Activated T-cell treated with anti-CD3 and anti-CD28 coated beads, Interleukin-2, amount 50 U/mL, for 48 hours (primary cell): Measurements from ENCODE around the gene DNM1.
A peak's percentile ranks its signal among the peaks of the same experiment; 100 is the strongest.

Source experiments
- DNase-seq, 2 experiments: peaks; one replicate each; pipeline ENCODE4 v3.0.0-alpha.2; 2020

DNM1 gene

DNA sequence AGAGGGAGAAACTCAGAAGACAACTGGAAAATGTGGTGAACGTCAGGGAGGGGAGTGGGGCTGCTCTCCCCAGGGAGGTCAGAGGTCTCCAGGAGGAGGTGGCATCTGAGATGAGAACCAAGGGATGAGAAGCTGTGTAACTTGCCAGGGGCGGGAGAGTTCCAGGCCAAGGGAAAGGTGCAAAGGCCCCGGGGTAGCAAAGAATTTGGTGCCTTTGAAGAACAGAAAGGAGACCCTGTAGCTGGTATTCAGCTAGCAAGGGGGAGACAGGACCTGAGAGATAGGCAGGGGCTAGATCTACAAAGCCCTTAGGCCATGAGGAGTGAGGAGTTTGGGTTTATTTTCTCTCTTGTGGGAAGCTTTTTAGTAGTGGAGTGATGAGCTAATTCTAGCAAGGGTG is 3.3 kb downstream of the DNM1 start:
- no peak for DNase-seq

DNA sequence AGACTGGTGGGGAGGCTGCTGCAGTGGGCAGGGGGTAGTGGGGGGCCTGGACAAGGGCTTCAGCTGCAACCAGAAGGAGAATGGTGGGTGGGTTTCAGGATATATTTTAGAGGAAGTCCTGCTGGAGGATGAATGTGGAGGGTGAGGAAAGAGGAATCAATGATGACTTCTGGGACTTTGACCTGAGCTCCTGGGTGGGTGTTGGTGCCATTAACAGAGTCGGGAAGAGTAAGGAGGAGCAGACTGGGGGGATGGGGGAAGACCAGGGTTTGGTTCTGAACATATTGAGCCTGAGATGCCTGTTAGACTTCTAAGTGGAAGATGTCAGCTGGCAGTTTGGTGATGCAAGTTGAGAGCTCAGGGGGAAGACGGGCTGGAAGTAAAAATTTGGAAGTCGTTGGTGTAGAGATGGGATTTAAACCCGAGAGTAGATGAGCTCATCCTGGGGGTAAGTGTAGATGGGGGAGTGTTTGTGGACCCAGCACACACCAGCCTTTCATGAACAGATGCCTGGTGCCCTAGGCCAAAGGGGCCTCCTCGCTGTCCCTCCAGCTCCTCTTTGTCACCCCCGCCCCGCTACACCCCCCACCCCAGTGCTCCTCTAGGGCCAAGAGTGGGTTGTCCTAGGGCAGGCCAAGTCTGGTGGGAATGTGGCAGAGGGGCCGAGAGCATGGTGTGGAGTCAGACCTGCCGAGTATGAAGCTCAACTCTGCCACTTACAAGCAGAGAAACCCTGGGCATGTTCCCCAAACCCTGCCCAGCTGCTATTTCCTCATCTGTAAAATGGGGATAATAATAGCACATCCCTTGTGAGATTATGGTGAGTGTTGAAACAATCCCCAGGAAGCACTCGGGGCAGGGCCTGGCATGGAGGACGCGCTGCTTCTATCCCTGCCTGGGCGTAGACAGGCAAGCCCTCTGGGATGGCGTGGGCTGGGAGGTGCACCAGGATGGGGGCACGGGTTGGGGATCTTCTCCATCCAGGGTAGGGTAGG is 4.0 kb downstream of the DNM1 start:
- DNase-seq, result no peak

DNA sequence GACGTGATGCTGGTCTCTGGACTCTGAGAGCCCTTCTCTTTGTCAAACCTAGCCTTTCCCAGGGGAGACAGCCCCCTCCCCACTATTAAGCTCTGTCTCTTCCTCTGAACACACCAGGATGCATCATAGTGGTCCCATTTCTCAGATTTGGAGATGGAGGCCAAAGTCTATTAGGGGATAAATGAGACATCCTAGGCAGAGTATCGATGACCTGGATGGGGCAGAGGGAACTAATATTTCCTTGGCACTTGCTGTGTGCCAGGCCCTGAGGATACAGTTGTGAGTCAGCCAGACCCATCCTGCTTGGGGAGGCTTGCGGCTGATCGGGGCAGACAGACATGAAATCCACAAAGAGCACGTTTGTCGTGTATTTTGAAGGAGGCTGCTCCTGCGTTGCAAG is 5.2 kb downstream of the DNM1 start:
- DNase-seq, result no peak

DNA sequence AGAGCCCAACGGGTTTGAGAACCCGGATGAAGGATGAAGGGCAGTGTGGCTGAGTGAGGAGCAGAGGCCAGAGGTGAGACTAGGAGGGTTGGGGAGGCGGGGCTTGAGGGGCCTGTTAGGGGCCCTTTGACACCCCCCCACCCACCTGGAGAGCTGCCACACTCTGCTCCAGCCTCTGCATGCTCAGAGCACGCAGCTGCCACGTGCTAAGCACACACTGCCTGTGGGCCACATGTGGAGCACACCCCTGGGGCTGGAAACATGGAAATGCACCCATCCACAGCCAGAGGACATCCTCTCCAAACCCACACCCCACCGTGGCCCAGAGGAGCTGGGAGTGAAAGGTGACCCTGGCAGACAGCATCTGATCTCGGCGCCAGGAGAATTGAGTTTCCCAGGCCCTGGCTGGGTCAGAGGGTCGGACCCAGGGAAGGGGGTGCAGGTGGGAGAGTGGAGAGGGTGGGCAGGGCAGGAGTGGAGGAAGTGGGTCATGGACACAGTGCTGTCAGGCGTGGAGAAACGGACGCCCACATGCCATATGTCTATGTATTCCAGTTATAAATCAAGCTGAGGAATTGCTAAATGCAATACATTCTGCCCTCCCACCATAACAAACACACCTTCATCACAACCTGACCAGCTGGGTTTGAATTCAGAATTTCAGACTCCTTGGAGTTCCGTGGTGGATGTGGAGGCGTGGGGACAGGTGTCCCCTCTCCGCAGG is 5.9 kb downstream of the DNM1 start:
- no peak for DNase-seq

DNA sequence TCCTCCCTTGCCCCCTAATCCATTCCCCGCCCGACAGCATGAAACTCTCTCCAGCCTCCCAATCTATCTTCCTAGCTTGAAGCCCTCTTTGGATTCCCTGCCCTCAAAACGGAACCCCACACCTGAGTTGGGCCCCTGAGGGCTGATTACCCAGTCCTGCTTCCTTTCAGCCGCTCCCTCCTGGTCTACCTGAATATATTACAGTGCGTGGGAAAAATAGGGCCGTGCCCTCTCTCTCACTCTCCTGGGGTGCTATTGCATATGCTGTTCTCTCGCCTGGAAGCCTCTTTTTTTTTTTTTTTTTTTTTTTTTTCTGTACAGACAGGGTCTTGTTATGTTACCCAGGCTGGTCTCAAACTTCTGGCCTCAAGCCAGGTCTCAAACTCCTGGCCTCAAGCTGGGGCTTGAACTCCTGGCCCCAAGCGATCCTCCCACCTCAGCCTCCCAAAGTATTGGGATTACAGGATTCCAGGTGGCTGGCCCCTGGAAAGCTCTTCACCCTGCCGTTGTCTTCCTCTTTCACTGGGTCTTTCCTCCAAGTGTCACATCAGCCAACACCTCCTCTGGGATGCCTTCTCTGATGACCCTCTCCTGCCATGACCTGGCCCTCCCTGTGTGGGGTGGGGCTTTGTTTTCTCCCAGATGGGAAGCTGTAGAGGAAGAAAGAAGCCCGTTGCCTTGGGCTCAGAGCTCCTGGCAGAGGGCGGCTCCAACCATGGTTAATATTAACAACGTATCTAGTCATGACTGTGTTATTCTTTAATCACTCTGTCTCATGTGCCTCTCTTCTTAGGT is 8.2 kb downstream of the DNM1 start:
- no peak for DNase-seq

DNA sequence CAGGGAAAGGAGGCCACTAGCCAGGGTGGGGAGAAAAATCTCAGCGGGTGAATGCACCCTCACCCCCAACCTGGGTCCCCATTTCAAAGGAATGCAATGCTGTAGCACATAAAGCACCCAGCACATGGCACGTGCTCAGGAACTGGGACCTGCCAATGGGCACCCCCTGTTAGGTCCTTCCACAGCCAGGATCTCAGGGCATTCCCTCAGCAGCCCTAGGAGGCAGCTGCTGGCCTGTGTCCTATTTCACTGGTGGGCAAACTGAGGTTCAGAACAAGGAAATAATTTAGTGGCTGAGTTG is 8.8 kb downstream of the DNM1 start:
- DNase-seq, result no peak

DNA sequence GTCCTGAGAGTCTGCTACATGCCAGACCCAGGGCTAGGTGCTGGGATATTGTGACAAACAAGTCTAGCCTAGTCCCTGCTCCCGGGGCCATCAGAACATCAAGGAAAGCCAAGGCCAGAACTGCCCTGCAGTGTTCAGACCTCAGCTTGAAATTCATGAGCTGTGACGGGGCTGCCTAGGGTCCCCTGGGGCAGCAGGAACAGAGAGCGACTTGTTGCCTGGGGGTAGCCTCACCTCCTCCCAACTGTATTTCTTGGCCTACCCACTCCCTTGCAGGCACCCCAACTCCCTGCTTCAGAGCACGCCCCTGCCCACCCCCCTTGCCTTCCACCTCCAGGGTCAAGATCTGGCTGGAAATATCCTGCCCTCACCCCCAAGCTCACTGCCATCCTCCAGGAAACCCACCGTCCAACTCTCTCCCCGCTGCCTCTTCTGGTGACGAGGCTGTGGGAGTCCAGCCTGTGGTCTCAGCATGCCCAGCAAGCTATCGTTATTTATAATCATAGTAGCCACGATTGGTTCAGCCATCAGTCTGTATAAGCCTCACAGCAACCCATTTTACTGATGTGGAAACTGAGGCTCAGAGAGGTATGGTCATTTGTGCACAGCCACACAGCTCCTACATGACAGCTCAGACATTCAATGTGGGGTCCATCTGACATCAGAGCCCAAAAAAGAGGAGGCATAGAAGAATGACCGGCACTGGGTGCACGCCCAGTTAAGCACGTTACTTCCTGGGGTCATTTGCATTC is 10.7 kb downstream of the DNM1 start:
- no peak for DNase-seq

DNA sequence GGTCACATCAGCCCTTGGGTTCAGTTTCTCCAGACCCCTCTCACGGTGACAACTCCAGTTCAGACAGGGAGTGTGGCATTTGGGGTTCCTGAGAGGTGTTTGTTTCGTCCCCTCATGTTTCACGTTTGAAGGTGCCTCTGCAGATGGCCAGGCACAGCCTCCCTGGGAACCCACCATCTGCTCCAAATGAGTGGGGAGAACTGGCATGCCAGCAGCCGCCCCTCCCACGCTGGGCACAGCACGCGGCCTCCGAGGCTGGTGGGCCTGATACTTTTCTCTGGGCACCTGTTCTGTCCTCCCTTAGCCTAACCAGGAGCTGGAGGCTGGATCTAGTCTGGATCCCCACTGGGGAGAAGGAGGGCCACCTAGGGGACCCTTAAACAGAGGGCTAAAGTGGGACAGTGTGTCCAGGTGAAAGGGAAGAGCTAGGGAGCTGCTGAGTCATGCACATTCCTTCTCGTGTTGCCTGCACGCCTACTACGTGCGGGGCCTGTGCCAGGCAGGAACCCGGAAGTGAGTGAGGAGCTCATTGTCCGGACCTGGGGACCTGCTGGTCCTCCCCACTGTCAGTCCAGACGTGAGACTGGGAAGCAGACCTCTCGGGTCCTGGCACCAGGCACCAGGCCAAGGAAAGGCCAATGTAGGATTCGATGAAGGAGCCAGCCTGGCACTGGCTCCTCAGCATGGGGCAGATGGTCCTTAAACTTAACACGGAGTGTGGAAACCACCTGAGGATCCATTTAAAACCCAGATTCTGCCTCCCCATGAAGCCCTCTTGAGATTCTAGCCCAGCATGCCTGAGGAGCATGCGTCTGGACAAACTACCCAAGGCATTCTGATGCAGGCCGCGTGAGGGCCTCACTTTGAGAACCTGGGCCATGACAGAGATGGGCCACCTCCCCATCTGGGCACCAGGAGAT is 11.7 kb downstream of the DNM1 start:
- no peak for DNase-seq

DNA sequence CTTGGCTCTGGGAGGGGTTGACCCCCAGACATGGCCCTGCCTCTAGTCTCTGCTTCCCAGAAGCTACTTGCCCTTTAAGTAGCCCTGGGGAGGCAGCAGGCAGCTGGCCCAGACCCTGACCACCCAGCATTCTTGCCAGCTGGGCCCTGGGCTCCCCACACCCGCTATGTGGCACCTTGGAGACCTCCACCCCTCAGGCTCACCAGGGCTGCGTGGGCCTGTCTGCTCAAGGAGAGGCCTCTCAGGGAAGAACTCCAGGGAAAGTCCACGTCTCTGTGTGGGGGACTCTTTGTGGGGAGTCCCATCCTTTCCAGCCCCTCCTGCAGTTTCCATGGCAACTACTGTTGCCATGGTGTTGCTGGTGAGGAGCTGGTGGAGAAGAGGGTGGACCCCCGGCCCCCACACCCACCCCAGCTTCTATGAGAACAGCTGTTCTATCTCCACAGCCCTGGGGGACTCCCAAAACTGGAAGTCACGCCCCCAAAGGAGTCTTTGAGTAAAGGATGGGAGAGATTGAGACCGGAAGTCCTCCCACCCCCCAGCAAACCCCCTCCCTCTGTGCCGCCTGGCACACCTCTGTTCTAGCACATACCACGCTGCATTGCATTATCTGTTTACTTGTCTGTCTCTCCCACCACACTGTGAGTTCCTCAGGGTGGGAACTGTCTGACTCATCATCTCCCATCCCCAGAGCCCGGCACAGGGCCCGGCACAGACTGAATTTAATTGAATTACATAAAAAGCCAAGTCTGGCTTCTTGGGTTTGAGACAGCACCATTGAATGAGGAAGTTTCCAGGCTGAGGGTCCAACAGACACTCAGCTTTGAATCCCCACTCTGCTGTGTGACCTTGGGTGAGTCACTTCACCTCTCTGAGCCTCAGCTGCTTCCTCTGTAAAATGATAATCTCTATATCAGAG is 12.6 kb downstream of the DNM1 start:
- DNase-seq, result no peak

DNA sequence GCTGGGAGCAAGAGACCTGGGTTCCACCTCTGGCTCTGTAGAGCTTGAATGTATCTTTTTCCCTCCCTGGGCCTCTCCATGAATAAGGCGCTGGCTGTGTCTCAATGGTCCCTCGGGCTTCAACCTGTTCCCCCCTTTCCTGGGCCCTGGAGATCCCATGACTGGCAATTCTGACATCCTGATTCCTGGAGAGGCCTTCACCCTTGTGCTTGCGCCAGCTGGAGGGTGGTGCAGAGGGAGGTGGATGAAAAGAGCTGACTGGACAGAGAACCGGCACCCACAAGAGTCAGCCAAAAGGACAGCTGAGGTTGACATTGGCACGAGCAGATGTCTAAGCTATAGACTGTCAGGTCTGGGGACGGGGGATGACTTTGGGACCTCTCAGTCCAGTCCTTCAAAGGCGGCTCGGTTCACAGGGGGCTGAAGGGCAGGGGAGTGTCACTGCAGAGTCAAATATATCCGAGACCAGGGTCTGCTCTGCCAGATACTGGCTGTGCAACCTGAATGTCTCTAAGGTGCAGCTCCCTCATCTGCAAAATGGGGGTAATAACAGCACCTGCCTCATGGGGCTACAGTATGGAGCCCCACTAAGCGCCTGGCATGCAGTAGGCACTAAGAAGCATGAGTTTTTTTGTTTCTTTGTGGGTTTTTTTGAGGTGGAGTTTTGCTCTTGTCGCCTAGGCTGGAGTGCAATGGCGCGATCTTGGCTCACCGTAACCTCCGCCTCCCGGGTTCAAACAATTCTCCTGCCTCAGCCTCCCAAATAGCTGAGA is 13.8 kb downstream of the DNM1 start:
- no peak for DNase-seq

DNA sequence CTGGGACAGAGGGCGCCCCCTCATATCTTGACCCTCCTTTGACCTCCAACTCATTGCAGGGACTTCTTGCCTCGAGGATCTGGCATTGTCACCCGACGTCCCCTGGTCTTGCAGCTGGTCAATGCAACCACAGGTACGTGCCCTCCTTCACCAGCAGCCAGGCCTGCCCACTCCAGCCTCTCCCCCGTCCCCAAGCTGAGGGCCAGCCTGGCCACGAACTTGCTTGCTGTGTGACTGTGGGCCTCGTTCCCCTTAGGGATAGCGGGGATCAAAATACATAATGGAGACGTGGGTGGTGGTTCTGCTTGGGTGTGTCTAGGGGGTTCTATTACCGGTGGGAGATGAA is 15.0 kb downstream of the DNM1 start:
- no peak for DNase-seq

DNA sequence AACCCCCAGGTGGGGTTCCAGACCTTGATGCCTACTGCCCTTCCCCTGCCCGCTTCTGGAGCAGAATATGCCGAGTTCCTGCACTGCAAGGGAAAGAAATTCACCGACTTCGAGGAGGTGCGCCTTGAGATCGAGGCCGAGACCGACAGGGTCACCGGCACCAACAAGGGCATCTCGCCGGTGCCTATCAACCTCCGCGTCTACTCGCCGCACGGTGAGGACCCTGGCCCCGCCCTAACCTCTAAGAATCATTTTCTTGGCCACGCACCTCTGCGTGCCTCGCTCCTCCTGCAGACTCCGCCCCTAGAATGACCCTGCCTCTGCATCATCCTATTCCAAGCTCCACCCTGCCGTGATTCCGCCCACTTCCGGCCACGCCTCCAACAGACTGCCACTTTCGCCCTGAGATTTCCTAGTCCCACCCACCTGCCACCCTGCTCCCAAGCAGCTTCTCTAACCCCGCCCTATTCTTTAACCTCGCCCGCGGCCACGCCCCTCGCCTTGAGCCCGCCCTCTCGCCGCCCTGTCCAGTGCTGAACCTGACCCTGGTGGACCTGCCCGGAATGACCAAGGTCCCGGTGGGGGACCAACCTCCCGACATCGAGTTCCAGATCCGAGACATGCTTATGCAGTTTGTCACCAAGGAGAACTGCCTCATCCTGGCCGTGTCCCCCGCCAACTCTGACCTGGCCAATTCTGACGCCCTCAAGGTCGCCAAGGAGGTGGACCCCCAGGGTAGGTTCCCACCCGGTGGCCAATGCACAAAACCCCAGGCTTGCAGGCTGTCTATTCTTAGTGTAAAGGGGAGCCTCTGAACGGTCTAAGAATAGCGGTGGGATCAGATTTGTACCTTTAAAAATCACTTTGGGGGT is 15.6 kb downstream of the DNM1 start:
- peak; percentile 98 for DNase-seq

DNA sequence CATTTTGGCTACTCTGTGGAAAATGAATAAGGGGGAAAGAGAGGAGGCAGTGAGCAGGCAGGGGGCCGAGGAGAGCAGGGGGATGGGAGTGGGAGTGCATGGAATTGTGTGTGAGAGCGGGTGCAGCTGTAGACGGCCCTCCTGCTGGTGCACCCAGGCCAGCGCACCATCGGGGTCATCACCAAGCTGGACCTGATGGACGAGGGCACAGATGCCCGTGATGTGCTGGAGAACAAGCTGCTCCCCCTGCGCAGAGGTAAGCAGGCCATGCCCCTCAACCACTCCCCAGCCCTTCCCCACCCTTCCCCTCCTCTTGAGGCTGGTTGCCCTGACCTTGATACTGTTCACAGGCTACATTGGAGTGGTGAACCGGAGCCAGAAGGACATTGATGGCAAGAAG is 16.7 kb downstream of the DNM1 start:
- no peak for DNase-seq

DNA sequence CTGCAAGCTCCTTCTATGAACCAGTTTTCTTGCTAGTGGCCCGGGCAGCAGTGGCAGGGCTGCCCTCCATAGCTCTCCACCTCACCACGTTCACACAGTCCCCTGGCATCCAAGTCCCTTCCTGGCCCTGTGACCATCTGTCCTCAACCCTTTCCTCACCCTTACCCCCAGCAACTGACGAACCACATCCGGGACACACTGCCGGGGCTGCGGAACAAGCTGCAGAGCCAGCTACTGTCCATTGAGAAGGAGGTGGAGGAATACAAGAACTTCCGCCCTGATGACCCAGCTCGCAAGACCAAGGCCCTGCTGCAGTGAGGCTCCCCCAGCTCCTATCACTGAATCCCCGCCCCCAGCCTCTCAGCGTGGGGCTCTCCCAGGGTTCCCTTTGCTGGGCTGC is 18.8 kb downstream of the DNM1 start:
- no peak for DNase-seq

DNA sequence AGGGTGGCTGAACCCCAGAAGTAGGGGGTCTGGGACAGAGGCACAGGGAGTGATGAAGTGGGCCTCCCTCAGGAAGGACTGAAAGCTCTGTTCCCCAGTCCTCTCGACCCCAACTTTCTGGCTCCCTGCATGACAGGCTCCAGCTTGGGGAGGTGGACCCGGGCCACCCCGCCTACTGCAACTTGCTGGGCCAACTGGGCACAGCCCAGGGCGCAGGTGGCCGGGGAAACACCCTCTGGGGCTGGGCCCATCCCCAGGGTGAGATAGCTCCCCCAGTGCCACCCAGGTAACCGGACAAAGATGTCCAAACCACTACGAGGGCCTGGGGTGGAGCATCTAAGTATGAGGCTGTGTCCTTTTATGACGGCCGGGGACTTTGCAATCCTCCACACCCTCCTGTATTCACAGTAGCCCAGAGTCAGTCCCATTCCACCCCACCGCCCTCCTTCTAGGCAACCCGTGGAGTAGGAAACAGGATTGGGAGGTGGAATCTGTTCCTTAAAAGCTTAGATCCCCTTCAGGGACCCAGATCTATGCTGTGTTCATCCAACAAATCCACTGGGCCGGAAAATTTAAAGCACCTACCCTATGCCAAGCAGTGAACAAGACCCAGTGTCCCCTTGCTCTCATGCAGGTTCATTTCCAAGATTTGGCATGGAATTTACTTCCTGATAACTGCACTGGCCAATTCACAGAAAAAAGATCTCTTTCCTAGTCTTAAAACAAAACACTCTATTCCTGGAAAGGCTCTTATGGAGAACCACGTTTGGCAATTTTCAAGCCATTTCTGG is 19.9 kb downstream of the DNM1 start:
- DNase-seq, result no peak

DNA sequence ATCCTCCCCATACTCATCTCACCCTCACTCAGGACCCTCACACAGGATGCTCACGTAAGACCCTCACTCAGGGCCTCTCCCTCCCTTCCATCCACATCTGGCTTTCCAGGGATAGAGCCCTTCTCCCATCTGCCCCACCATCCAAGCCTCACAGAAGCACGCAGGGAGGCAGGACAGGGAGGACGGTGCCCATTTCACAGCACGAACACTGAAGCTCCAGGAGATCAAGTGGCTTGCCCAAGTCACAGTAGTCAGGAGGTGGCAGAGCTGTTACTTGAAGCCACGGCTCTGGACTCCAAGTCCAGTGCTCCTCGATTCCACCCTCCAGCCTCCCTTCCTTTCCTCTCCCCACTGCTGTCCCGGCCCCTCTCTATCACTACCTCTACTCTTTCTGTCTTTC is 21.7 kb downstream of the DNM1 start:
- no peak for DNase-seq

DNA sequence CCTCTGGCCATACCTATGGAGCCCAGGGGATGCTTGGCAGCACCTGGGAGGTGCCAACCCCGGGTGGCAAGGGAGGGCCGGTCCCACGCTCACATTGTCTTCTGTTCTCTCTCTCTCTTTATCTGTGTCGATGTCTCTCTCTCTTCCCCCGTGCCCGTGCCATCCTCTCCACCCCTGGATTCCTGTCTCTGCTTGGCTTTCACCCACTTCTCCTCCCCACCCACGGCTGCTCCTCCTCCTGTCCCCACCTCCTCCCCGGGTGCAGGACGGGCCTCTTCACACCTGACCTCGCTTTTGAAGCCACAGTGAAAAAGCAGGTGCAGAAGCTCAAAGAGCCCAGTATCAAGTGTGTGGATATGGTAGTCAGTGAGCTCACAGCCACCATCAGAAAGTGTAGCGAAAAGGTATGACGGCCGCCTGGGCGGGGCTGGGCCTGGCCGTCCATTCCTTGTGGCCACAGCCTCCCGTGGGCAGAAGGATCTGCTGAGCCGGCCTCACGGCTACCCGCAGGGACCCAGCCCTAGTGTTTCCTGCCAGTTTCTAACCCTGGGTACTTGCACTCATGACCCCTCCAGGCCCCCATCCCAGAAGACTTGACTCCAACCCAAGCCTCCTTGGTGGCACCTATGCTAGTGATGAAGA is 22.7 kb downstream of the DNM1 start:
- DNase-seq, result no peak
